Fibroblast of pulmonary artery (primary cell): ENCODE data around the gene GPR135.

Experiments
- DNase-seq: peaks from one replicate; pipeline ENCODE4 v3.0.0-alpha.2; 2010; ENCODE audit warnings: low read depth
- H3K4me3 ChIP-seq: replicated peaks from 2 replicates; pipeline ENCODE4 v1.5.1; 2011; ENCODE audit warnings: low read depth, mild to moderate bottlenecking, control low read depth, low read length, moderate library complexity
- CTCF ChIP-seq: IDR thresholded peaks from 2 replicates; pipeline ENCODE4 v1.5.1; 2011; ENCODE audit warnings: mild to moderate bottlenecking, control low read depth, low read length, inconsistent platforms; ENCODE audit errors: missing control alignments

Gene GPR135

GRCh38 chr14:59465316-59466135 lies at the start of gene GPR135:
GPR135 (minus strand) TSS chr14:59465380; CDS start chr14:59465226, 154 bp downstream.
- TF ChIP-seq CTCF, result no peak
- DNase-seq, result peak; percentile 37
- peak within 1 kb of the TSS; percentile 56 for H3K4me3 ChIP-seq

- peak; percentile 56 for TF ChIP-seq CTCF
- no peak overlapping the region for H3K4me3 ChIP-seq
- no peak for DNase-seq
Measured at GRCh38 chr14:59511916-59512575, 46.9 kb upstream of the GPR135 start.

DNA sequence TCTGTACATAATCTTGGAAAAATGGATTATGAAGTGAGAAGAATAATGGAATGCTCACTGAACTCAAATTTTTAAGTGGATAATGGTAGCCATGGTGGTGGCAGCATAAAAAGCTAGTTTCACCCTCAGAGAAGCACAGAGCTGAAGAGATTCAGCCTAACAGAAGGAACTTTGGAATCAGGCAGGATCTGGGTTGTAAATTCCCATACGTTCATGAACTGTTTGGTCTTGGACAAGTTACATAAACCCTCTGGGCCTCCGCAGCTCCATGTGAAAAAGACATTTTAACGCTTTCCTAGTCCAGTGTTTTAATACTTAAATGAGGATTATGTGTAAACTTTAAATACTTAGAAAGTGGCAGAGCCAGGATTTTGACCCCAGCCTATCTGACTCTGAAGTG lies 45.8 kb upstream of the GPR135 start:
- no peak overlapping the region for H3K4me3 ChIP-seq
- TF ChIP-seq CTCF, result no peak
- no peak for DNase-seq

- no peak for TF ChIP-seq CTCF
- no peak overlapping the region for H3K4me3 ChIP-seq
- DNase-seq, result no peak
Measured at GRCh38 chr14:59510001-59510400, 44.8 kb upstream of the GPR135 start.

DNA sequence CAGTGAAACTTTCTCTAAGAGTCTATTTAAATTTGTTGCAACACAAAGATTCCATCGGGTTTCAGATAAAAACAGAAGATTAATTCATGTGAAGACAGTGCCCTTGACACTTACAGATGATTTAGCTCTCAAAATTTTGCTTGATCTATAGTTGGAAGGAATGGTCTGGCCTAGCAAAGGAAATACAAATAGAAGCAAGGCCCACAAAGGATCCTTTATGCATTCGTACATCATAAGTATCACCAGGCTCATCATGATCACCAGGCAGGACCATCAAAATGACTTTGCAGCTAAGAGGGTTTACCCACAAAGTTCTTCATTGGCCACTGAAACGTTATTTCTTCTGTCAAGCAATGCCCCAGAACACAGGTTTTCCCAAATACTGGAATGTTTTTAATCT lies 43.9 kb upstream of the GPR135 start:
- H3K4me3 ChIP-seq, result no peak overlapping the region
- no peak for TF ChIP-seq CTCF
- no peak for DNase-seq

DNA sequence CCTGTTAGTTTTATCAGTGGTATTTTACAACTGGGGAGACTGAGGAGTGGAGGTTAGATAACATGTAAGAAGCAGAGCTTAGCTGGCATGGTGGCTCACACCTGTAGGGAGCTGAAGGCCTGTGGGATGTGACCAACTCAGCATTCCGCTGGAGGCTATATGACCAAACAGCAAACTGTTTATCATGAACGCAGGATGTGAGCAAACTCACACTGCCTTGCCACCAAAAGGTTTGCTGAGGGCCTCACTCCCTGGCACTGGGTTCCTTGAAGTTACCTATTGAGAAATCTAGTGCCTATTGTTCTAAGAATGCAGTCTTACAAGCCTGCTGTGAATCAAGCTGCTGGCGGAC lies 42.5 kb upstream of the GPR135 start:
- TF ChIP-seq CTCF, result no peak
- no peak for DNase-seq
- H3K4me3 ChIP-seq, result no peak overlapping the region
